Neuronal stem cell (in vitro differentiated cells): ENCODE data around the gene CPEB3.

Experiments
- DNase-seq: peaks from one replicate; pipeline ENCODE4 v3.0.0-alpha.2; 2013; ENCODE audit warnings: low spot score
- H2AFZ ChIP-seq: one replicate; pipeline ENCODE4 v1.6.1; 2013; ENCODE audit warnings: mild to moderate bottlenecking, low read length, inconsistent platforms
- H2AK5ac ChIP-seq: 2 replicates; pipeline ENCODE4 v1.6.1; 2013; ENCODE audit warnings: low read depth, mild to moderate bottlenecking, inconsistent platforms, low read length, moderate library complexity, mixed read lengths
- H2BK120ac ChIP-seq: 2 replicates; pipeline ENCODE4 v1.6.1; 2013; ENCODE audit warnings: low read depth, mild to moderate bottlenecking, inconsistent platforms, low read length, moderate library complexity, mixed read lengths
- H2BK12ac ChIP-seq: one replicate; pipeline ENCODE4 v1.6.1; 2013; ENCODE audit warnings: low read length, inconsistent platforms
- H2BK15ac ChIP-seq: 2 replicates; pipeline ENCODE4 v1.6.1; 2013; ENCODE audit warnings: mild to moderate bottlenecking, low read length, inconsistent platforms, mixed read lengths
- H2BK5ac ChIP-seq: one replicate; pipeline ENCODE4 v1.6.1; 2013; ENCODE audit warnings: inconsistent platforms, mild to moderate bottlenecking, low read length, moderate library complexity
- H3K14ac ChIP-seq: one replicate; pipeline ENCODE4 v1.6.1; 2013; ENCODE audit warnings: low read length, inconsistent platforms
- H3K18ac ChIP-seq: 2 replicates; pipeline ENCODE4 v1.6.1; 2013; ENCODE audit warnings: low read length, inconsistent platforms
- H3K23ac ChIP-seq: 2 replicates; pipeline ENCODE4 v1.6.1; 2013; ENCODE audit warnings: low read depth, mild to moderate bottlenecking, mixed read lengths, low read length, inconsistent platforms; ENCODE audit not compliant: poor library complexity
- H3K27ac ChIP-seq: replicated peaks from 3 replicates; pipeline ENCODE4 v1.5.1; 2013; ENCODE audit warnings: low read length, inconsistent platforms
- H3K27me3 ChIP-seq, 3 experiments: 2 replicates each; pipeline ENCODE4 v1.6.1; 2013; ENCODE audit warnings: low read length in 3 of 3, mild to moderate bottlenecking in 2 of 3, inconsistent platforms in 1 of 3, low read depth in 1 of 3, mixed read lengths in 1 of 3, moderate library complexity in 1 of 3; ENCODE audit not compliant: control insufficient read depth in 3 of 3, insufficient read depth in 3 of 3
- H3K36me3 ChIP-seq, 2 donors: replicated peaks in 1 of 2; 2 replicates each; pipeline ENCODE4 v1.6.1; 2013; ENCODE audit warnings: low read length in 2 of 2; ENCODE audit not compliant: control insufficient read depth in 2 of 2, insufficient read depth in 2 of 2
- H3K4ac ChIP-seq: 2 replicates; pipeline ENCODE4 v1.6.1; 2013; ENCODE audit warnings: inconsistent platforms, mild to moderate bottlenecking, low read length, moderate library complexity
- H3K4me1 ChIP-seq, 2 donors: 1 replicate in 1 of 2; 2 replicates in 1 of 2; pipeline ENCODE4 v1.6.1; 2013; ENCODE audit warnings: low read length in 2 of 2, low read depth in 1 of 2; ENCODE audit not compliant: control insufficient read depth in 2 of 2, insufficient read depth in 1 of 2
- H3K4me2 ChIP-seq: one replicate; pipeline ENCODE4 v1.6.1; 2013; ENCODE audit warnings: mild to moderate bottlenecking, low read length, inconsistent platforms; ENCODE audit not compliant: insufficient read depth, poor library complexity, severe bottlenecking
- H3K4me3 ChIP-seq, 2 donors: 2 replicates each; pipeline ENCODE4 v1.5.1; 2013; ENCODE audit warnings: low read length in 2 of 2, mild to moderate bottlenecking in 2 of 2, inconsistent platforms in 1 of 2, moderate library complexity in 1 of 2
- H3K79me1 ChIP-seq: one replicate; pipeline ENCODE4 v1.6.1; 2013; ENCODE audit warnings: low read depth, mild to moderate bottlenecking, inconsistent platforms, low read length, moderate library complexity
- H3K9ac ChIP-seq: one replicate; pipeline ENCODE4 v1.6.1; 2013; ENCODE audit warnings: mild to moderate bottlenecking, low read depth, low read length, inconsistent platforms; ENCODE audit not compliant: poor library complexity
- H3K9me3 ChIP-seq, 2 donors: replicated peaks in 1 of 2; 2 replicates each; pipeline versions ENCODE3 to v1.6.1; 2013; ENCODE audit warnings: low read length in 2 of 2, mild to moderate bottlenecking in 2 of 2, inconsistent platforms in 1 of 2, low read depth in 1 of 2, mixed read lengths in 1 of 2, moderate library complexity in 1 of 2; ENCODE audit not compliant: control insufficient read depth in 2 of 2, insufficient read depth in 1 of 2
- H4K8ac ChIP-seq: one replicate; pipeline ENCODE4 v1.6.1; 2013; ENCODE audit warnings: low read depth, mild to moderate bottlenecking, inconsistent platforms, low read length, moderate library complexity
- H4K91ac ChIP-seq: one replicate; pipeline ENCODE4 v1.6.1; 2013; ENCODE audit warnings: low read length, low read depth, mild to moderate bottlenecking, inconsistent platforms; ENCODE audit not compliant: poor library complexity
- WGBS, 2 donors: extraction: QIAGEN DNeasy Blood & Tissue Kit; methylation state at CpG; one replicate each; pipeline ENCODE4 v1.1.7; 2013; ENCODE audit warnings: missing lambda C conversion rate in 2 of 2, mixed read lengths in 1 of 2; ENCODE audit not compliant: insufficient read length in 2 of 2, insufficient replicate concordance in 1 of 2; ENCODE audit errors: extremely low coverage in 2 of 2; 5-methylcytosine and 5-hydroxymethylcytosine counted together

Gene CPEB3

DNA sequence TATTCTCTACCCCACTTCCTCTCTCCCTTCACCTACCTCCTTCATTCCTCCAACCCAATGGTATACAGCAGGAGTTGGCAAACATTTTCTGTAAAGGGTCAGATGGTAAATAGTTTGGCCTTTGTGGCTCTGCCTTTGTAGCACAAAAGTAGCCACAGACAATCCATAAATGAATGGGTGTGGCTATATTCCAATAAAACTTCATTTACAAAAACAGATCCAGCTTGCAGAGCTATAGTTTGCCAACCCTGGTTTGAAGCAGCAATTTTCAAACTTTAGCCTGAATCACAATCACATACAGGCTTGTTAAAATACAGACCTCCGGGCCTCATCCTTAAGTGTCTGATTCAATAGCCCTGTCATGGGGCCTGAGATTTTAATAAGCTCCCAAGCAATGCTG lies 110.5 kb downstream of the CPEB3 start:
- H3K4me2 ChIP-seq, result no peak overlapping the region
- H3K27me3 ChIP-seq, result no peaks in the 10 kb centered on the region
- no peaks in the 10 kb centered on the region for H3K36me3 ChIP-seq
- H2BK15ac ChIP-seq, result no peak overlapping the region
- H3K14ac ChIP-seq, result no peak overlapping the region
- H2BK120ac ChIP-seq, result no peak overlapping the region
- peaks cover 0 to 2% of the 10 kb centered on the region in 2 donors for H3K9me3 ChIP-seq
- H3K4ac ChIP-seq, result no peak overlapping the region
- H3K23ac ChIP-seq, result no peak overlapping the region
- no peaks in the 10 kb centered on the region for H3K4me1 ChIP-seq
- no peak for DNase-seq
- H2BK5ac ChIP-seq, result no peak overlapping the region
- H3K18ac ChIP-seq, result no peak overlapping the region
- no peak overlapping the region for H2AK5ac ChIP-seq
- H2BK12ac ChIP-seq, result no peak overlapping the region
- no peak overlapping the region for H4K8ac ChIP-seq
- no peak overlapping the region for H3K27ac ChIP-seq
- no peak overlapping the region for H4K91ac ChIP-seq
- H2AFZ ChIP-seq, result no peak overlapping the region
- WGBS, 2 donors, result no CpG with 5 or more reads among the region's 1 CpG
- no peak overlapping the region for H3K9ac ChIP-seq
- H3K79me1 ChIP-seq, result no peaks in the 10 kb centered on the region
- no peak overlapping the region for H3K4me3 ChIP-seq

GRCh38 chr10:92177546-92177945 lies 113.3 kb downstream of the CPEB3 start:
- H3K79me1 ChIP-seq, result no peaks in the 10 kb centered on the region
- no peak overlapping the region for H3K27ac ChIP-seq
- WGBS, 2 donors, result no CpG with 5 or more reads among the region's 1 CpG
- no peak overlapping the region for H2BK12ac ChIP-seq
- H4K8ac ChIP-seq, result no peak overlapping the region
- H3K27me3 ChIP-seq, result no peaks in the 10 kb centered on the region
- no peaks in the 10 kb centered on the region for H3K4me1 ChIP-seq
- no peak overlapping the region for H2AFZ ChIP-seq
- H2BK120ac ChIP-seq, result no peak overlapping the region
- no peak overlapping the region for H4K91ac ChIP-seq
- no peak overlapping the region for H2BK15ac ChIP-seq
- peaks cover 0 to 8% of the 10 kb centered on the region in 2 donors for H3K9me3 ChIP-seq
- H3K14ac ChIP-seq, result no peak overlapping the region
- no peak overlapping the region for H3K18ac ChIP-seq
- H3K4me3 ChIP-seq, result no peak overlapping the region
- no peak overlapping the region for H3K9ac ChIP-seq
- no peak overlapping the region for H2BK5ac ChIP-seq
- no peaks in the 10 kb centered on the region for H3K36me3 ChIP-seq
- H2AK5ac ChIP-seq, result no peak overlapping the region
- H3K4ac ChIP-seq, result no peak overlapping the region
- DNase-seq, result no peak
- H3K4me2 ChIP-seq, result no peak overlapping the region
- H3K23ac ChIP-seq, result no peak overlapping the region

- WGBS, 2 donors, result no CpG with 5 or more reads among the region's 5 CpGs
- no peak overlapping the region for H3K27ac ChIP-seq
- H3K36me3 ChIP-seq, result no peaks in the 10 kb centered on the region
- no peak overlapping the region for H3K18ac ChIP-seq
- H2BK120ac ChIP-seq, result no peak overlapping the region
- no peak overlapping the region for H2BK15ac ChIP-seq
- no peak overlapping the region for H3K9ac ChIP-seq
- peaks cover 0 to 8% of the 10 kb centered on the region in 2 donors for H3K9me3 ChIP-seq
- no peak for DNase-seq
- no peaks in the 10 kb centered on the region for H3K4me1 ChIP-seq
- H2AFZ ChIP-seq, result no peak overlapping the region
- no peak overlapping the region for H3K4me3 ChIP-seq
- no peak overlapping the region for H2BK12ac ChIP-seq
- no peaks in the 10 kb centered on the region for H3K27me3 ChIP-seq
- no peak overlapping the region for H3K14ac ChIP-seq
- H2AK5ac ChIP-seq, result no peak overlapping the region
- H4K91ac ChIP-seq, result no peak overlapping the region
- no peaks in the 10 kb centered on the region for H3K79me1 ChIP-seq
- no peak overlapping the region for H3K4me2 ChIP-seq
- no peak overlapping the region for H2BK5ac ChIP-seq
- no peak overlapping the region for H4K8ac ChIP-seq
- H3K23ac ChIP-seq, result no peak overlapping the region
- H3K4ac ChIP-seq, result no peak overlapping the region
Observed at GRCh38 chr10:92175164-92175563, 115.7 kb downstream of the CPEB3 start.

GRCh38 chr10:92173996-92174395 lies 116.9 kb downstream of the CPEB3 start:
- no peak overlapping the region for H2AK5ac ChIP-seq
- no peak overlapping the region for H3K4me2 ChIP-seq
- H2BK12ac ChIP-seq, result no peak overlapping the region
- H2BK5ac ChIP-seq, result no peak overlapping the region
- H2BK15ac ChIP-seq, result no peak overlapping the region
- no peak overlapping the region for H3K9ac ChIP-seq
- H3K4ac ChIP-seq, result no peak overlapping the region
- no peak overlapping the region for H3K23ac ChIP-seq
- no peaks in the 10 kb centered on the region for H3K79me1 ChIP-seq
- peaks cover 0 to 8% of the 10 kb centered on the region in 2 donors for H3K9me3 ChIP-seq
- H3K14ac ChIP-seq, result no peak overlapping the region
- H3K4me1 ChIP-seq, result no peaks in the 10 kb centered on the region
- H4K8ac ChIP-seq, result no peak overlapping the region
- peak; percentile 2 for DNase-seq
- no peak overlapping the region for H2BK120ac ChIP-seq
- no peaks in the 10 kb centered on the region for H3K36me3 ChIP-seq
- no peak overlapping the region for H4K91ac ChIP-seq
- no peak overlapping the region for H3K4me3 ChIP-seq
- H3K27ac ChIP-seq, result no peak overlapping the region
- no peak overlapping the region for H3K18ac ChIP-seq
- H2AFZ ChIP-seq, result no peak overlapping the region
- no peaks in the 10 kb centered on the region for H3K27me3 ChIP-seq
